Endothelial cell of umbilical vein (primary cell): ENCODE results near the gene SLC36A4. TPM values are rescaled to one million over a fixed set of nuclear protein-coding genes. Genes with fewer than 3 reads are reported as not detected.

Experiments used
- BruUV-seq: library from RNA; stranded (reverse); fragments of 400-500 nt; replicated peaks from 2 replicates; lab custom pipeline; 2021; lab: Mats Ljungman, UMichigan
- CTCF ChIA-PET: fragments of 300-600, 350-600 bp; sonication (Branson Sonifier 250); formaldehyde crosslinking; loops from one replicate; lab custom pipeline; 2021; ENCODE audit warnings: antibody characterized with exemption, inconsistent platforms; lab: Charles Lee
- POLR2A ChIA-PET: fragments of 300-600, 350-600 bp; sonication (Branson Sonifier 250); formaldehyde crosslinking; loops from one replicate; lab custom pipeline; 2021; ENCODE audit warnings: antibody characterized with exemption, inconsistent platforms; lab: Charles Lee
- DNase-seq: peaks from one replicate; pipeline ENCODE4 v3.0.0-alpha.2; 2011; ENCODE audit warnings: low read depth, low spot score
- FAIRE-seq: peaks from 2 replicates; lab custom pipeline; 2011; peaks lifted over from hg19 to GRCh38; lab: Jason Lieb, UNC
- H2AFZ ChIP-seq: 2 replicates; pipeline ENCODE4 v1.6.0; 2012; ENCODE audit warnings: low read depth, low read length, control low read depth, inconsistent platforms
- H3K27ac ChIP-seq: 2 replicates; pipeline ENCODE4 v1.5.1; 2011; ENCODE audit warnings: low read depth, mild to moderate bottlenecking, control low read depth, low read length, moderate library complexity; ENCODE audit not compliant: insufficient read depth
- H3K27me3 ChIP-seq, 2 experiments: 2 replicates each; pipeline versions ENCODE4 v1.6.0 to v1.6.1; 2011; ENCODE audit warnings: low read length in 2 of 2, mixed read lengths in 1 of 2; ENCODE audit not compliant: control insufficient read depth in 2 of 2, insufficient read depth in 2 of 2
- H3K36me3 ChIP-seq, 2 experiments: 2 replicates in 1 of 2; 3 replicates in 1 of 2; pipeline ENCODE4 v1.5.1; 2011; ENCODE audit warnings: low read length in 2 of 2, mild to moderate bottlenecking in 1 of 2, moderate library complexity in 1 of 2; ENCODE audit not compliant: control insufficient read depth in 2 of 2, insufficient read depth in 2 of 2; ENCODE audit errors: extremely low read depth in 1 of 2
- H3K4me1 ChIP-seq: 3 replicates; pipeline ENCODE4 v1.5.1; 2011; ENCODE audit warnings: mild to moderate bottlenecking, low read length; ENCODE audit not compliant: control insufficient read depth, insufficient read depth; ENCODE audit errors: extremely low read depth
- H3K4me2 ChIP-seq: 2 replicates; pipeline ENCODE4 v1.6.1; 2011; ENCODE audit warnings: low read length, control low read depth, mixed read lengths; ENCODE audit not compliant: insufficient read depth
- H3K4me3 ChIP-seq, 3 experiments: fragments of 200-600 bp in 1 of 3; sonication (generic), shearing (Covaris generic) in 1 of 3; replicated peaks in 1 of 3; 2 replicates each; pipeline ENCODE4 v1.5.1; 2011 to 2016; ENCODE audit warnings: control low read depth in 3 of 3, low read length in 3 of 3, mild to moderate bottlenecking in 2 of 3, inconsistent platforms in 1 of 3, low read depth in 1 of 3, moderate library complexity in 1 of 3; ENCODE audit not compliant: insufficient read depth in 1 of 3
- H3K79me2 ChIP-seq: 2 replicates; pipeline ENCODE4 v1.6.0; 2012; ENCODE audit warnings: low read length, inconsistent platforms; ENCODE audit not compliant: control insufficient read depth, insufficient read depth
- H3K9ac ChIP-seq: replicated peaks from 2 replicates; pipeline ENCODE3; 2011; ENCODE audit warnings: low read length, control low read depth; ENCODE audit not compliant: insufficient read depth; ENCODE audit errors: extremely low read depth
- H3K9me1 ChIP-seq: replicated peaks from 3 replicates; pipeline ENCODE4 v1.6.0; 2011; ENCODE audit warnings: mild to moderate bottlenecking, low read length; ENCODE audit not compliant: control insufficient read depth, insufficient read depth; ENCODE audit errors: extremely low read depth
- H3K9me3 ChIP-seq: replicated peaks from 2 replicates; pipeline ENCODE4 v1.5.1; 2012; ENCODE audit warnings: low read length, inconsistent platforms; ENCODE audit not compliant: control insufficient read depth, insufficient read depth
- H4K20me1 ChIP-seq: replicated peaks from 2 replicates; pipeline ENCODE3; 2011; ENCODE audit warnings: mild to moderate bottlenecking, low read length; ENCODE audit not compliant: control insufficient read depth, insufficient read depth; ENCODE audit errors: extremely low read depth
- EZH2 ChIP-seq: IDR thresholded peaks from 2 replicates; pipeline ENCODE4 v1.6.1; 2012; ENCODE audit warnings: borderline replicate concordance, low read depth, mild to moderate bottlenecking, moderate library complexity, low read length, inconsistent platforms; ENCODE audit not compliant: severe bottlenecking
- FOS ChIP-seq: IDR thresholded peaks from 2 replicates; pipeline ENCODE4 v1.6.1; 2011; ENCODE audit warnings: mild to moderate bottlenecking, low read length, moderate library complexity, borderline replicate concordance; ENCODE audit not compliant: insufficient read depth
- GATA2 ChIP-seq: IDR thresholded peaks from 2 replicates; pipeline ENCODE4 v1.7.0; 2011; ENCODE audit warnings: low read depth, mild to moderate bottlenecking, moderate library complexity, mixed read lengths, low read length; ENCODE audit not compliant: insufficient read length, insufficient read depth
- JUN ChIP-seq: IDR thresholded peaks from 2 replicates; pipeline ENCODE4 v1.6.1; 2011; ENCODE audit warnings: borderline replicate concordance, low read depth; ENCODE audit not compliant: insufficient read length, insufficient read depth
- MYC ChIP-seq: IDR thresholded peaks from one replicate; pipeline ENCODE4 v1.6.1; 2011; ENCODE audit warnings: mild to moderate bottlenecking, low read depth, low read length
- POLR2A ChIP-seq: IDR thresholded peaks from 2 replicates; pipeline ENCODE4 v1.6.1; 2012; ENCODE audit warnings: low read depth, mild to moderate bottlenecking, control low read depth, low read length
- POLR2AphosphoS5 ChIP-seq: IDR thresholded peaks from 2 replicates; pipeline ENCODE4 v1.6.1; 2012; ENCODE audit warnings: low read depth, mild to moderate bottlenecking, control low read depth, low read length, moderate library complexity; ENCODE audit not compliant: insufficient read depth
- dilution Hi-C: fragments of 300-500 bp; cut with MboI; formaldehyde crosslinking; loops from one replicate; pipeline ENCODE4 v1.15.0; 2019; ENCODE audit warnings: low sequenced_read_pairs; ENCODE audit not compliant: extremely low pct_ligation_motif_present
- intact Hi-C: fragments of 100-400 bp; cut with micrococcal nuclease; formaldehyde crosslinking; loops from one replicate; pipeline ENCODE4 v1.10.0; 2022
- polyA plus RNA-seq, 4 experiments: library from polyadenylated mRNA; depleted of rRNA in 3 of 4; stranded (reverse) in 3 of 4; unstranded in 1 of 4; fragments of >200 nt; gene quantifications; 2 replicates each; pipeline versions ENCODE4 v1.2.1 to v1.2.3, GENCODE V29; 2011 to 2012; ENCODE audit warnings: missing spikeins in 1 of 4
- total RNA-seq: library from RNA; stranded (reverse); gene quantifications from 2 replicates; pipeline ENCODE4 v1.2.3, GENCODE V29; 2021
- TF ChIP-seq, protein P1 (sequence below): IDR thresholded peaks from 2 replicates; pipeline ENCODE4 v1.6.1; 2011; ENCODE audit not compliant: insufficient read depth, insufficient read length
- TF ChIP-seq, protein P2 (sequence below), 2 donors: IDR thresholded peaks; 1 replicate in 1 of 2; 2 replicates in 1 of 2; pipeline ENCODE4 v1.5.1; 2011; ENCODE audit warnings: low read length in 2 of 2, mild to moderate bottlenecking in 2 of 2, moderate library complexity in 2 of 2, control low read depth in 1 of 2, inconsistent platforms in 1 of 2, low read depth in 1 of 2; ENCODE audit not compliant: insufficient read depth in 1 of 2; ENCODE audit errors: extremely low read depth in 1 of 2

The SLC36A4 gene
- total and polyA plus RNA-seq, 2 donors (not counting 3 experiments of a cell fraction or from before 2014, with no cell fraction given) = 8.5 to 16.8 TPM

DNA sequence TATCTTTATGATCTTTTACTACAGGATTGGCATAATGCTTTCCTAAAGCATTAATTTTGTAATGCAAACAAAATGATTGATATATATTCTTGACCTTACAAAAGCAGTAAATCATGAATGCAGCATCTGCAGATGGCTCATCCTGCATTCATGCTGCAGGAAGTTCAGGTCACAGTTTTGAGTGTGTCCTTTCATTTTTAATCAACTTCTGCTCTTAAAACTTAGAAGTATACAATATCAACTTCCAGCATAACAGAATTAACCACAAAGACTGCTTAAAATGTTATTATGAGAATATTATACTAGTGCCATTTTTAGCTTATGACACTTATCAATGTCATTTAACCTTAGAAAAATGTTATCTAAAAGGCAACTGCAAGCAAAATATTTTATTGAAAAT is 54.0 kb downstream of the SLC36A4 start:
- POLR2A ChIA-PET = no interaction called here
- FAIRE-seq (no peak), DNase-seq (no peak)
- Histone ChIP-seq H3K79me2 (no peaks in the 10 kb centered on the region), H3K36me3 (no peaks in the 10 kb centered on the region), H3K9me3 (no peaks in the 10 kb centered on the region), H3K9ac (no peak overlapping the region), H3K27ac (no peak overlapping the region), H3K9me1 (no peaks in the 10 kb centered on the region), H3K4me2 (no peak overlapping the region), H3K27me3 (no peaks in the 10 kb centered on the region), H4K20me1 (no peaks in the 10 kb centered on the region), H3K4me1 (no peaks in the 10 kb centered on the region), H3K4me3 (no peak overlapping the region), H2AFZ (no peak overlapping the region)
- intact Hi-C loops (no loop called here), dilution Hi-C loops (no loop called here)
- TF ChIP-seq, protein P1, sequence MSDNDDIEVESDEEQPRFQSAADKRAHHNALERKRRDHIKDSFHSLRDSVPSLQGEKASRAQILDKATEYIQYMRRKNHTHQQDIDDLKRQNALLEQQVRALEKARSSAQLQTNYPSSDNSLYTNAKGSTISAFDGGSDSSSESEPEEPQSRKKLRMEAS = no peak
- TF ChIP-seq GATA2 = no peak
- no peak for TF ChIP-seq POLR2AphosphoS5
- no peak for TF ChIP-seq MYC
- no peak for TF ChIP-seq FOS
- CTCF ChIA-PET = interaction anchor here (2.0 to 3.6 kb wide), 2 partner anchors 9 to 16 kb away, joined by 4 to 23 read pairs; no protein-coding TSS in a partner anchor
- no TSS peak for BruUV-seq

DNA sequence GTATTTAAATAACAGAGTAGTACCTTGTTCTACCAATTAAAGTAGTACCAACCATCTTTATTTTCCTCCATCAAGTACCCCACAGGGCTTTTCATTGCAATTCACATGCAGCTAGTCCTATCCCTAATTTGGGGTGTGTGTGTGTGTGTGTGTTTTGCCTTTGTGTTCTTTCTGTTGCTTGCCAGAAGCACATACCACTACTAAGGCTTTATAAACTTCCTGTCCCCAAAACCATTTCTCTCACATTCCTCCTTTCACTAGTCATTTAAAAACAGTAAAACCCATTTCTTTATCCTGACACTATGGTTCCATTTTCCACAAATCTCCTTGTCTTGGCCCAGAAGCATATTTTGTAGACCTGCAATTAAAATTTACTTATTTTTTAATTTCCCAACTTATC is 54.6 kb downstream of the SLC36A4 start:
- dilution Hi-C loops = no loop called here
- DNase-seq = no peak

More for the DNA sequence above, 54.6 kb downstream of the SLC36A4 start:
- H3K79me2 ChIP-seq = no peaks in the 10 kb centered on the region
- no TSS peak for BruUV-seq
- intact Hi-C loops = no loop called here
- H3K4me2 ChIP-seq = no peak overlapping the region
- no peaks in the 10 kb centered on the region for H3K9me3 ChIP-seq
- TF ChIP-seq, protein P2, sequence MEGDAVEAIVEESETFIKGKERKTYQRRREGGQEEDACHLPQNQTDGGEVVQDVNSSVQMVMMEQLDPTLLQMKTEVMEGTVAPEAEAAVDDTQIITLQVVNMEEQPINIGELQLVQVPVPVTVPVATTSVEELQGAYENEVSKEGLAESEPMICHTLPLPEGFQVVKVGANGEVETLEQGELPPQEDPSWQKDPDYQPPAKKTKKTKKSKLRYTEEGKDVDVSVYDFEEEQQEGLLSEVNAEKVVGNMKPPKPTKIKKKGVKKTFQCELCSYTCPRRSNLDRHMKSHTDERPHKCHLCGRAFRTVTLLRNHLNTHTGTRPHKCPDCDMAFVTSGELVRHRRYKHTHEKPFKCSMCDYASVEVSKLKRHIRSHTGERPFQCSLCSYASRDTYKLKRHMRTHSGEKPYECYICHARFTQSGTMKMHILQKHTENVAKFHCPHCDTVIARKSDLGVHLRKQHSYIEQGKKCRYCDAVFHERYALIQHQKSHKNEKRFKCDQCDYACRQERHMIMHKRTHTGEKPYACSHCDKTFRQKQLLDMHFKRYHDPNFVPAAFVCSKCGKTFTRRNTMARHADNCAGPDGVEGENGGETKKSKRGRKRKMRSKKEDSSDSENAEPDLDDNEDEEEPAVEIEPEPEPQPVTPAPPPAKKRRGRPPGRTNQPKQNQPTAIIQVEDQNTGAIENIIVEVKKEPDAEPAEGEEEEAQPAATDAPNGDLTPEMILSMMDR (IDR thresholded peaks at IDR 0.05; ENCODE audit: extremely low read depth in 1 of 2, insufficient read depth in 1 of 2, low read depth in 1 of 2, low read length in 2 of 2) = no peak
- TF ChIP-seq, protein P1 = no peak
- TF ChIP-seq POLR2A = no peak
- TF ChIP-seq FOS = no peak
- no peak for TF ChIP-seq JUN
- TF ChIP-seq MYC = no peak
- TF ChIP-seq POLR2AphosphoS5 = no peak
- no peak for TF ChIP-seq EZH2
- no peak for TF ChIP-seq GATA2
- no peaks in the 10 kb centered on the region for H3K9me1 ChIP-seq
- H3K4me3 ChIP-seq = no peak overlapping the region
- no peak overlapping the region for H2AFZ ChIP-seq
- H3K27ac ChIP-seq = no peak overlapping the region
- H4K20me1 ChIP-seq = no peaks in the 10 kb centered on the region
- no peaks in the 10 kb centered on the region for H3K4me1 ChIP-seq
- H3K36me3 ChIP-seq = no peaks in the 10 kb centered on the region
- no peak overlapping the region for H3K9ac ChIP-seq
- ChIA-PET CTCF (no interaction called here), POLR2A (no interaction called here)
- FAIRE-seq = no peak
- no peaks in the 10 kb centered on the region for H3K27me3 ChIP-seq
